ENCODE data around the gene TYW3. TPM values are rescaled to one million over a fixed set of nuclear protein-coding genes. Genes with fewer than 3 reads are reported as not detected.

Gene TYW3
- total and polyA plus RNA-seq, 2 of the 8 experiments (the other 6 are each of a cell fraction or from before 2014, with no cell fraction given), result 6.9 to 31.4 TPM

GRCh38 chr1:74693473-74693872 lies 39.5 kb upstream of the TYW3 start:
- Histone ChIP-seq H3K4ac (replicated peaks; ENCODE audit: insufficient read length, low read depth, low read length) (no peak overlapping the region), H4K20me1 (replicated peaks in 1 of 2; ENCODE audit: control insufficient read depth in 1 of 2, insufficient read depth in 2 of 2, low read length in 2 of 2) (no peaks in the 10 kb centered on the region), H3K79me2 (ENCODE audit: control insufficient read depth in 1 of 2, insufficient read depth in 2 of 2, low read length in 2 of 2) (no peaks in the 10 kb centered on the region), H3K36me3 (ENCODE audit: control insufficient read depth in 2 of 4, insufficient read depth in 4 of 4, low read length in 3 of 4) (no peaks in the 10 kb centered on the region), H2BK15ac (ENCODE audit: low read length) (no peak overlapping the region), H3K27ac (ENCODE audit: low read depth, low read length) (no peak overlapping the region), H3K79me1 (ENCODE audit: low read depth, low read length) (no peaks in the 10 kb centered on the region), H4K8ac (ENCODE audit: extremely low read depth, insufficient read depth, low read length) (no peak overlapping the region), H2BK120ac (replicated peaks; ENCODE audit: low read depth, low read length) (no peak overlapping the region), H3K4me2 (ENCODE audit: insufficient read depth in 1 of 2, low read depth in 2 of 2, low read length in 2 of 2) (no peak overlapping the region), H2AFZ (ENCODE audit: low read length) (no peak overlapping the region), H3K9ac (replicated peaks in 1 of 4; ENCODE audit: extremely low read depth in 1 of 4, low read depth in 3 of 4, low read length in 3 of 4) (no peak overlapping the region), H3K4me1 (replicated peaks in 1 of 4; ENCODE audit: control insufficient read depth in 3 of 4, insufficient read depth in 4 of 4, low read length in 3 of 4) (no peaks in the 10 kb centered on the region; a peak in 2 of 7 replicates), H3K27me3 (replicated peaks in 1 of 4; ENCODE audit: control insufficient read depth in 3 of 4, extremely low read depth in 1 of 4, insufficient read depth in 3 of 4, low read length in 3 of 4) (no peaks in the 10 kb centered on the region), H3K23ac (ENCODE audit: insufficient read length) (no peak overlapping the region), H2AK5ac (ENCODE audit: low read depth, low read length) (no peak overlapping the region), H2BK12ac (ENCODE audit: low read depth, low read length) (no peak overlapping the region), H4K5ac (ENCODE audit: insufficient read length, low read depth, low read length) (no peak overlapping the region), H3K14ac (ENCODE audit: insufficient read length) (no peak overlapping the region), H2BK20ac (ENCODE audit: low read length) (no peak overlapping the region), H3K18ac (ENCODE audit: extremely low read depth, low read length) (no peak overlapping the region), H4K91ac (replicated peaks; ENCODE audit: insufficient read length, low read length) (no peak overlapping the region), H3K9me3 (ENCODE audit: insufficient read depth in 2 of 2, low read depth in 1 of 2, low read length in 1 of 2) (no peaks in the 10 kb centered on the region), H3K4me3 (ENCODE audit: extremely low read depth in 1 of 4, insufficient read depth in 2 of 4, low read depth in 3 of 4, low read length in 4 of 4) (no peak overlapping the region), H2BK5ac (ENCODE audit: low read depth, low read length) (no peak overlapping the region), H3K56ac (replicated peaks; ENCODE audit: insufficient read length, low read depth, low read length) (no peak overlapping the region), H3K23me2 (ENCODE audit: low read depth, low read length) (no peaks in the 10 kb centered on the region)
- ChIA-PET CTCF (ENCODE audit: partially characterized antibody) (interaction anchor here (1.0 kb wide), 1 partner anchor 854 kb away, joined by 3 read pairs; no protein-coding TSS in a partner anchor), POLR2A (ENCODE audit: partially characterized antibody) (no interaction called here)
- TF ChIP-seq POU5F1 (IDR thresholded peaks at IDR 0.05; ENCODE audit: low read depth, low read length) (no peak), SP2 (IDR thresholded peaks at IDR 0.05; ENCODE audit: low read length) (no peak), HDAC6 (IDR thresholded peaks at IDR 0.05; ENCODE audit: low read depth, low read length) (no peak), HDAC2 (IDR thresholded peaks at IDR 0.05; ENCODE audit: borderline replicate concordance in 1 of 2, low read depth in 2 of 2, low read length in 2 of 2) (no peak), RAD21 (IDR thresholded peaks at IDR 0.05 in 1 of 2, conservative IDR thresholded peaks at IDR 0.05 in 1 of 2; ENCODE audit: low read depth in 2 of 2, low read length in 2 of 2) (no peak), CBX8 (IDR thresholded peaks at IDR 0.05; ENCODE audit: borderline replicate concordance, low read depth, low read length) (no peak), TBP (IDR thresholded peaks at IDR 0.05; ENCODE audit: low read depth, low read length) (no peak)
- FAIRE-seq (no peak), DNase-seq (ENCODE audit: low read depth in 1 of 2, low spot score in 2 of 2) (no peak)
- WGBS, 2 experiments (ENCODE audit: extremely low coverage in 1 of 2, insufficient coverage in 1 of 2, insufficient read length in 1 of 2, insufficient replicate concordance in 2 of 2, low coverage in 1 of 2, low lambda C conversion rate in 2 of 2, missing lambda C conversion rate in 1 of 2), result 91% methylated on average over 2 of the region's 2 CpGs; no CpG with 5 or more reads in 1 of the 2 experiments
